IPS DF 19.7 (cell line): ENCODE measurements around the gene WFIKKN2.
"Not testable (repeated sequence)": the region's sequence is repeated elsewhere in the genome, so short reads cannot be mapped to it uniquely, and the experiment has no call there.

ENCODE experiments used
- DNase-seq: peaks from one replicate; pipeline ENCODE4 v3.0.0-alpha.2; 2013; ENCODE audit warnings: low read depth, low spot score

The WFIKKN2 gene

DNA sequence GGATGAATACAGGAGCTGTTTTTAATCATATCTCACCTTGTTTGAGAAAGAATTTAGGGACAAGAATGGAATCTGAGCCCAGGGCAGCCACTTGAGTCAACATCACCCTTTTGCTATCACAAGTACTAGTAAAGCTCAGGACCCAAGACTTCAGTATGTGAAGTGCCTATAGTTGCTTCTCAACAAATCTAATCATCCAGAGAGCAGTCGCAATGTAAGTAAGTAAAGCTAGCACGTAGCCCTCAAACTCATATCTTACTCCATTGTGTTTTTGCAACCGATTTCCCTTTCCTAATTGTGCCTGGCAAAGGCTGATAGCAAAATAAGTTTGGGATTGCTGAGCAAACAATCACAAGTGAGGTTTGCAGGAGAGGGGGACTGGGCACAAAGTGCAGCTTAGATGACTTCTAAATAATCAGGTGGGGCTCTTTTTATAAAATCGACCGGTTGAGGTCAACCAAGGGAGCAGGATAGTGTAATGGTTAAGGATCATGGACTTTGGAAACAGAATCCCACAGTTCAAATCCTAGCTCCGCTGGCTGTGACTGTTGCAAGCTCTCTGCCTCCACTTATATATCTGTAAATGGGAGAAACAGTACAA is 17.7 kb downstream of the WFIKKN2 start:
- no peak for DNase-seq

- no peak for DNase-seq
Observed at GRCh38 chr17:50853781-50854180, 18.4 kb downstream of the WFIKKN2 start.

DNA sequence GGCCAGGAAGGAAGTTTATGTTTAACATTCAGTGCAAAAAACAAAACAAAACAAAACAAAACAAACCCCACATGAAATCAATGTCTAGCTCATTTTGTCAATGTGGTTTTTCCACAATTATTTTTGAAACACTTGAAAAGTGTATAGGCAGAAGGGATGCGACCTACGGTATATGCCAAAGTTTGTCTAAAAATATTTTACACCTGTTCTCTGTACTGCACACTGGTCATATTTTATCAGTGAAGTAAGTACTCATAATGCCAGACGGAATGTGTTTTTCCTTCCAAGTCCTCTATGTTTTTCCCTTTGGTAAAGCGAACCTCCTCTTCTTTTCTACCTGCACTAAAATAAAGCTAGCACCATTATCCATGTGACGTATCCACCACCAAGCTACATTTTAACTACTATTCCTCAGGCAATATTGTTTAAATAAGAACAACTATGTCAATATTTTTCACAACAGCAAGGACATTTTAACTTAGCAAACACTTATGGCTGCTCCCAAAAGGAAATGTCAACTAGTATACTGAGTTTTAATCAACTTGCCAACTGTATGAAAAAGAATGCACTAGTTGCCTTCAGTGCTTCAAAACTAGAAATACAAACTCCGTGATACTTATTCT is 20.4 kb downstream of the WFIKKN2 start:
- no peak for DNase-seq

DNA sequence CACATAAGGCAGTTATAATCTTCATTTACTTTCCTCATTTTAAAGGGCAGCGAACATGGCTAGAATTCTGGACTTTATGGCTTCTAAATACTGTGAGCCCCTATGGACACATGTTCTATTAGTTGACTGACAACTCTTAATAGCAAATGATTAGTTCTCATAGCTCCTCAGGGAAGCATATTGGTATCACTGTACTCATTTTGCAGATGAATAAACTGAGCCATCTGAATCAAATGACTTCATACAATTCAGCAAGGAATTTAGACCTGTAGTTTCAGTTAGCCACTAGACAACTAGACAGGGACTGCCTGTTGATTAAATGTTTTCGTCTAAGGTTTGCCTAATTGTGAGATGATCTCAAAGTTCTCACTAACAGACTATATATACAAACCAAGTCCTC is 21.0 kb downstream of the WFIKKN2 start:
- DNase-seq, result no peak

- DNase-seq, result no peak
Observed at GRCh38 chr17:50858486-50859225, 23.3 kb downstream of the WFIKKN2 start.

- DNase-seq, result not testable (repeated sequence)
Observed at GRCh38 chr17:50859727-50860126, 24.3 kb downstream of the WFIKKN2 start.

- no peak for DNase-seq
Observed at GRCh38 chr17:50861334-50861676, 25.9 kb downstream of the WFIKKN2 start.

- no peak for DNase-seq
Observed at GRCh38 chr17:50861822-50862528, 26.6 kb downstream of the WFIKKN2 start.

DNA sequence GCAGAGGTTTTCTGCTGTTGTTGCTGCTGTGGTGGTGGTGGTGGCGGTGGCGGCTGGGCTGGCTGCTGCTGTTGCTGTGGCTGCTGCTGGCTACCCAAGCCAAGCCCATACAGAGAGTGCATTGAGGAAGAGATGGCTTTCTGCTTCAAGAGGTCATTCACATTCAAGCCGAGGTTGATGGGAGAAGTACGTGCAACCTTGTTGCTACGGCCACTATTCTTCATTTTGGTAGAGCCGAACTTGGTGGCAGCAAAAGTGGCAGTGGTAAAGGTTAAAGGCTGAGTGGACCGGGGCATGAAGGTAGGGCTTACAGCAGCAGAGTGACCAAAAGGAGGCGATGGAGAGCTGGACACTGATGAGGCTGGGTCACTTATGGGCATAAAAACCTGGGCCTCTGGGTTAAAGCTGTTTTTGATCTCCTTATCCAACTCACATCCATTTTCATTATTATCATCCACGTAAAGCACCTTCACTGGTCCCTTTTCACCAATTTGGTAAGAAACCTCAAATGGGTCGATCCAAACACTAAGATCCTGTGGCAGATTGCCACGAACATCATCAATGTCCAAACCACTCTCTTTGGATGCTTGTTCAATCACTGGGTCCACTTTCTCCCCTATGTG is 27.9 kb downstream of the WFIKKN2 start:
- no peak for DNase-seq

DNA sequence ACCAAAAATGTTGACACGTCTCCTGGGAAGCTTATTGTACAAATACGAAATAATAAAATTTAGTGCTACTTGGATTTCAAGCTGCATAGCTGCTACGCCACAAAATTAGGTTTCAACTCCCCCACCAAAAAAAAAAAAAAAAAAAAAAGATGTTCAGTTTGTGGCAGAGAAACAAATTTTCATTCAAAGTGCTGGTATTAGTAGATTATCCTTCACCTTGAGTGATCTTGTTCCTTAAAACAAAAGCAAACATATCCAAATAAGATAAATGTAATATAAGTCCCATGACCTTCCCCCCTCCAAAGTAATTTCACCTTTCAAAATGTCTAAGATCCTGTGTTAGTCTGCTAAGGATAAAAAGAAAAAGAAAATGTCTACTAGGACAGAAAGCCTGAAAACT is 28.5 kb downstream of the WFIKKN2 start:
- no peak for DNase-seq

- DNase-seq, result no peak
Observed at GRCh38 chr17:50864747-50865059, 29.3 kb downstream of the WFIKKN2 start.

GRCh38 chr17:50865060-50865867 is 29.9 kb downstream of the WFIKKN2 start:
- DNase-seq, result no peak

- DNase-seq, result no peak
Observed at GRCh38 chr17:50865868-50866260, 30.5 kb downstream of the WFIKKN2 start.

DNA sequence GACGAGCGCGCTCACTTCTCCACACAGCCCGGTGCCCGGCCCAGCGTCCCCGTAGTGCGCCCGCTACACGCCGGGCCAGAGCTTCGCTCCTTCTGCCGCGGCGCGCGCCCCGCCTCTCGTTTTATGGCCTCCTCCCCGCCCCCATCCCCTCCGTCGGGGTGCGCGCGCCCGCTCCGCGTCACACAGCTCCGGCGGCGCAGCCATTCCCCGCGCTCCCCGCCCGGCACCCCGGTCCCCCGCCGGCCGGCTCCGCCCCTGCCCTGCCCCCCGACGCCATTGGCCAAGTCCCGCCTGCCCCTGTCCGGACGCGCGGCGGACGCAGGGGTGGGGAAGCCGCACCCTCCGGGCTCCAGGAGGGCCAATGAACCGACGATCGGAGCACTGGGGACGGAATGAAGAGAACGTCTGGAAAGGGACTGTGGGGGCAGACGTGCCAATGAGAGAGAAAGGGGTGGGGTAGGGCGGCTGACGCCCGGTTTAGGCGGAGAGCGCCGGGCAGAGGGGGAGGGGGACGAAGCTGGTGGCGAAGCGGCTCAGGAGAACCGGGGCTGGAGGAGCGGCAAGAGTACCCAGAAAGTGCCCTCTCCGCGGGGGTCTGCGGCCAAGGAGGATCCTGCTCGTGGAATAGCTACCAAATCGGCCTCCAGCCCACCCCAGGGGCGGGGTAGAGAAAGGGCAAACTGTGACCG is 31.0 kb downstream of the WFIKKN2 start, which contains the start of gene TOB1:
TOB1 (minus strand) TSS at position 94 of the 689 bp plus-strand sequence. CDS start 2,337 bp downstream, outside the sequence.
- peak; percentile 83 for DNase-seq

DNA sequence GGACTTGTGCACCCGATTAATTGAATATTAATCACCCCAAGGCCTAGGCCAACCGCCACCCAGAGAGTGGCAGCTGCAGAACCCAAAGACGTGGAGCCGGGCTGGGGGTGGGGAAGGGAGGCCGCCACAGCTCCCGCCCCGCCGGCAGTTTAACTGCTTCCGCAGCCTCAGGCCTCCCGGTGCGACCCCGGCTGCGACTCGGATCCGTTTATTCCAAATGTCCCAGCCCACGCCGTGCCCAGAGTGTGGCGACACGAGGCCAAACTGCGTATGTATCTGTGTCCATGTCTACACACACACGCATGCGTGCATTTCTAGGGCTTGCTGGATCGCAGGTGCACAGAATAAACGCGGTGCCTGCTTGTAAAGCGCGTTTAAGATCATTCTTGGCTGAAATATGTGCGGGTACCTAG is 31.6 kb downstream of the WFIKKN2 start:
- DNase-seq, result no peak

GRCh38 chr17:50867363-50868139 is 32.2 kb downstream of the WFIKKN2 start:
- DNase-seq, result peak; percentile 96

DNA sequence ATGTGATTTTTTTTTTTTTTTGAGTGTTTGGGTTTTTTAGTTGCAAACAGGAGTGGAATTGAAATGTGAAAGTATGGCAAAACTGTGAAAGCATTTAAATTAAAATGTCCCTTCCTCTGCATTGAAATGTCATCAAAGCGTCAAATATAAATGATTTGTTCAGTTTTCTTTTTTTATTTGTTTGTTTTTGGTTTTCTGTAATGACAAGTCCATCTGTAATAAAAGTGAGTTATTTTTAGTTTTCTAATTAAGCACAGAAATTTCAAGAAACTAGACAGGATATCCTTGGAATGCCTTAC is 32.7 kb downstream of the WFIKKN2 start:
- no peak for DNase-seq

DNA sequence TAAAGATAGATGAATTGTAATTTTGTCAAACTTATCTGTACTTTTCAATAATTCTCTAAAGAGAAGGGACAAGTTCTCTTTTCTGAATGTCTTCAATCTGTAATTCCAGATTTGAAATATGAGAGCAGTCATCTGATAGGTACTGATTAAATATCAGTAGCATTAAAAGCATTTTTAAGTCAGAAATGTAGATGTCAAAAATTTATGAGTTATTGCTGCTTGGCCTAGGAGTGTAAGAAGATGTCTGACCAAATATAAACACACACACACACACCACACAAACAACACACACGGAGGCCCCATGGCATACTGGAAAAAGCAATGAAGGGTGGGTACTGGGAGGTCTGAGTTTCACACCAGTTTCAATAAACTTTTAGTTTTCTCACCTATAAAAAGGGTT is 33.2 kb downstream of the WFIKKN2 start:
- no peak for DNase-seq

- DNase-seq, result no peak
Observed at GRCh38 chr17:50871364-50871763, 36.0 kb downstream of the WFIKKN2 start.

GRCh38 chr17:50871898-50872297 is 36.5 kb downstream of the WFIKKN2 start:
- no peak for DNase-seq
